GM12801 (cell line): ENCODE measurements around the gene SSBP3.

Source experiments
- CTCF ChIP-seq: IDR thresholded peaks from one replicate; pipeline ENCODE4 v1.5.1; 2011; ENCODE audit warnings: control low read depth; ENCODE audit not compliant: insufficient read length; ENCODE audit errors: extremely low read depth

SSBP3 gene

GRCh38 chr1:54241364-54241763 is 164.8 kb downstream of the SSBP3 start:
- no peak for TF ChIP-seq CTCF

GRCh38 chr1:54240741-54241335 is 165.4 kb downstream of the SSBP3 start:
- no peak for TF ChIP-seq CTCF

- no peak for TF ChIP-seq CTCF
Measured at GRCh38 chr1:54239631-54240031, 166.6 kb downstream of the SSBP3 start.

GRCh38 chr1:54239035-54239383 is 167.2 kb downstream of the SSBP3 start:
- TF ChIP-seq CTCF, result no peak

GRCh38 chr1:54238353-54239034 is 167.7 kb downstream of the SSBP3 start:
- no peak for TF ChIP-seq CTCF

GRCh38 chr1:54237586-54237985 is 168.6 kb downstream of the SSBP3 start:
- no peak for TF ChIP-seq CTCF

GRCh38 chr1:54234284-54234683 is 171.9 kb downstream of the SSBP3 start:
- TF ChIP-seq CTCF, result no peak
